ENCODE data around the gene LORICRIN.
"Not testable (repeated sequence)": the region's sequence is repeated elsewhere in the genome, so short reads cannot be mapped to it uniquely, and the experiment has no call there.

The LORICRIN gene

DNA sequence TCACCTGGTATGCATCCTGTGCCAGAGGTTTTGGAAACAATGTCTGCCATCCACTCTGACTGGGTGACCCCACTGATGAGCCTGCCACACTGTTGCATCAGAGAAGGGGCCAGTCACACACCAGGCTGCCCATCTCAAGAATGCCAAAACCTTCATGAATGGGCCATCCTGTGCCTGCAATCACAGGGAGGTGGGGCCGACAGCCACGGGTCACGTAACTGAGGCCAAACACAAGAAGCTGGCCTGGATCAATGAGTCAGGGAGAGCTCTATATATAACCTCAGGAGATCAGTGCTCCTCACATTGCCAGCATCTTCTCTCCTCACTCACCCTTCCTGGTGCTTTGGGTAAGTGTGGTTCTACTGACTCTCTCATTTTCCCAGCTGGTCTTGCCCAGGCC lies at the start of gene LORICRIN:
LORICRIN (plus strand) TSS at position 301 of the 400 bp plus-strand sequence. CDS start 1,263 bp downstream, outside the sequence.
- H3K4me1 ChIP-seq (ENCODE audit: insufficient read depth, low read length): peaks cover 7% of the 10 kb centered on the region; the same call in 1 of the 2 replicates
- no peaks in the 10 kb centered on the region for H3K36me3 ChIP-seq (ENCODE audit: insufficient read depth, low read length)
- no peaks in the 10 kb centered on the region for H3K9me3 ChIP-seq (ENCODE audit: control insufficient read depth, insufficient read depth, low read length)
- no peak within 1 kb of the TSS for H3K9ac ChIP-seq (ENCODE audit: low read depth, low read length)

- no peaks in the 10 kb centered on the region for H3K9me3 ChIP-seq (ENCODE audit: control insufficient read depth, insufficient read depth, low read length)
- no peaks in the 10 kb centered on the region for H3K4me1 ChIP-seq (ENCODE audit: insufficient read depth, low read length)
- H3K9ac ChIP-seq (ENCODE audit: low read depth, low read length): no peak overlapping the region
- no peaks in the 10 kb centered on the region for H3K36me3 ChIP-seq (ENCODE audit: insufficient read depth, low read length)
Measured at GRCh38 chr1:153210206-153210605, 49.3 kb upstream of the LORICRIN start.

DNA sequence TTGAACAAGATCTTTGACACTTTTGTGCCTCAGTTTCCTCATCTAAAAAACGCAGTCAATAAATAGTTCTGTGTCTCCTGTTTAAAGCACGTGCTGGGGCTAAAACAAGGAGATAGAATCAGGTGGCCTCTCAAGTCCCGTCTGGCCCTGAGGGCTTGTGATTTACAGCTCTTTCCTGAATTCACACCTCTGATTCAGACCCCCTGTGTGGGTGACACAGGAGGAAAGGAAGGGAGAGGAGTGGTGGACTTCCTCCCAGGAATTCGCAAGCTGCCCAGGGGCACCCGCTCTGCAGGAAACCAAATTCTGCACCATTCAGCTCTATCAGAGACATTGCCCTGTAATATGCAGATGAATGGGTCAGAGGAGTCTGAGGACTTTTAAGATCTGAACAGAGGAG lies 47.3 kb upstream of the LORICRIN start:
- H3K9me3 ChIP-seq (ENCODE audit: control insufficient read depth, insufficient read depth, low read length): no peaks in the 10 kb centered on the region
- no peaks in the 10 kb centered on the region for H3K4me1 ChIP-seq (ENCODE audit: insufficient read depth, low read length)
- H3K9ac ChIP-seq (ENCODE audit: low read depth, low read length): no peak overlapping the region
- no peaks in the 10 kb centered on the region for H3K36me3 ChIP-seq (ENCODE audit: insufficient read depth, low read length)

GRCh38 chr1:153213519-153213918 lies 46.0 kb upstream of the LORICRIN start:
- Histone ChIP-seq H3K4me1 (ENCODE audit: insufficient read depth, low read length) (no peaks in the 10 kb centered on the region), H3K9ac (ENCODE audit: low read depth, low read length) (no peak overlapping the region), H3K9me3 (ENCODE audit: control insufficient read depth, insufficient read depth, low read length) (no peaks in the 10 kb centered on the region), H3K36me3 (ENCODE audit: insufficient read depth, low read length) (no peaks in the 10 kb centered on the region)

DNA sequence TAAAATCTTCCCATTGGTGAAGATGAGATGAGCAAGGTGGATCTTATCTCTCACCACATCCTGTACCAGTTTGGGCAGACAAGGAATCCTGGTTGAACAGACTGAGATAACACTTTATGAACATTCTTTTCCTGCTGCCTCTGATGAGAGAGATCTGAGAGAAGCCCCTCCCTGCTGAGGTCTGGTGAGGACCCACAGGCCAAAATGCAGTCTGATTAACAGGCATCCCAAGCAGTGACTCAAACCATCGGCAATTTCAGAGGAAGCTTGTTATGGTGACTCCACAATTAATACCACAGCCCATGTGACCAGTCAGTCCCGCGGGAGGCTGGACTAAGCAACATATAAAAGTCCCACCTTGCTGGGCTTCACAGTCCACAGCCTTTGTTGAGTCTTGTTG lies 42.3 kb upstream of the LORICRIN start, which contains the start of gene PRR9:
PRR9 (plus strand) TSS at position 373 of the 400 bp plus-strand sequence. CDS start 561 bp downstream, outside the sequence.
- no peak within 1 kb of the TSS for H3K9ac ChIP-seq (ENCODE audit: low read depth, low read length)
- H3K9me3 ChIP-seq (ENCODE audit: control insufficient read depth, insufficient read depth, low read length): no peaks in the 10 kb centered on the region
- no peaks in the 10 kb centered on the region for H3K36me3 ChIP-seq (ENCODE audit: insufficient read depth, low read length)
- no peaks in the 10 kb centered on the region for H3K4me1 ChIP-seq (ENCODE audit: insufficient read depth, low read length)

DNA sequence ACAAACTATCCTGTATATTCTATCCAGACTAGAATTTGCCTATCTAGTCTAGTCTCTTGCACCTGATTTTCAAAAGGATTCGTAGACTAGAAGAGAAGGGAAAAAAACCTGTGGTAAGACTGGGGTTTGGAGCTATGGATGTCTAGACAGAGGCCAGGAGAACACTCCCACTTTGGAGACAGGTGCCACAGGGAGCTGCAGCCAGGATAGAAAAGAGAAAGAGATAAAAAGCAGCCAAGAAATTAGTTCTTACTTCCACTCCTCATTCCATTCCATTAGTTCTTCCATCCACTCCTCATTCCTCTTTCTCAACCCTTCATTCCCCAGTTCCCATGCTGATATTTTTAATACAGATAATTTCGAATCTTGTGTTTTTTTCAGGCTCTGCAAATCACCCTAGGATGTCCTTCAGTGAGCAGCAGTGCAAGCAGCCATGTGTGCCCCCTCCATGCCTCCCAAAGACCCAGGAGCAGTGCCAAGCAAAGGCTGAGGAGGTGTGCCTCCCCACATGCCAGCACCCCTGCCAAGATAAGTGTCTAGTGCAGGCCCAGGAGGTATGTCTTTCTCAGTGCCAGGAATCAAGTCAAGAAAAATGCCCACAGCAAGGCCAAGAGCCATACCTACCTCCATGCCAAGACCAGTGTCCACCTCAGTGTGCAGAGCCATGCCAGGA lies 41.6 kb upstream of the LORICRIN start:
- H3K36me3 ChIP-seq (ENCODE audit: insufficient read depth, low read length): no peaks in the 10 kb centered on the region
- H3K4me1 ChIP-seq (ENCODE audit: insufficient read depth, low read length): no peaks in the 10 kb centered on the region
- H3K9me3 ChIP-seq (ENCODE audit: control insufficient read depth, insufficient read depth, low read length): no peaks in the 10 kb centered on the region
- H3K9ac ChIP-seq (ENCODE audit: low read depth, low read length): no peak overlapping the region

DNA sequence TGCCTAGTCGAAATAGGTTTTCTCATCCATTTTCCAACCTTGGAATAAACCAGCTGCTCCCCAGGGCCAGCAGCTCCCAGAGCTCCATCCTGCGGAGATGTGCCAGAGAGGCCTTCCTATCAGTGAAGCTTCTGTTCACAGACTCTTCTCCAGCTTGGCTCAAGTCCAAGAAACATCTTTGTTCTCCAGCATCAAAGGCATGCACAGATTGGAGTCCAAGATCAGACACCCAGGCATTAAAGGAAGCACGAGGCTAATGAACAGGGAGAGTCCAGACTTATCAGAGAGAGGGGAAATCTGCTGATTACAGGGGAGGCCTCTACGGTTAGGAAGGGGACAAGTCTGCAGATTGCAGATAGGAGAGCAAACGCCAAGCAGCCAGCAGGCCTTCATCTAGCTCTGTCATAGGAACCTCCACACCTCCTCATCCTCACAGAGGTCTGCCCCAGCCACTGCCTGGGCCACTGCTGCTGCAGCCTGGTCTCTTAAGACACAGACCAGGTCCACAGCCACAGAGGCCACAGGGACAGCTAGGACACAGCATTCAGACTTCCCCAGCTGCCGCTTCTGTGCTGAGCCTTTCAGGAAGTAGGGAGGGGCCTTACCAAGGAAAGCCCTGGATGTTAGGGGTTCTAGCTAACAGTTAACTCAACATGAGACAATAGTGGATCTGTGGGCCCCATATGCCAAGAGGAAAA lies 38.7 kb upstream of the LORICRIN start:
- Histone ChIP-seq H3K36me3 (ENCODE audit: insufficient read depth, low read length) (no peaks in the 10 kb centered on the region), H3K4me1 (ENCODE audit: insufficient read depth, low read length) (no peaks in the 10 kb centered on the region), H3K9ac (ENCODE audit: low read depth, low read length) (no peak overlapping the region), H3K9me3 (ENCODE audit: control insufficient read depth, insufficient read depth, low read length) (no peaks in the 10 kb centered on the region)

DNA sequence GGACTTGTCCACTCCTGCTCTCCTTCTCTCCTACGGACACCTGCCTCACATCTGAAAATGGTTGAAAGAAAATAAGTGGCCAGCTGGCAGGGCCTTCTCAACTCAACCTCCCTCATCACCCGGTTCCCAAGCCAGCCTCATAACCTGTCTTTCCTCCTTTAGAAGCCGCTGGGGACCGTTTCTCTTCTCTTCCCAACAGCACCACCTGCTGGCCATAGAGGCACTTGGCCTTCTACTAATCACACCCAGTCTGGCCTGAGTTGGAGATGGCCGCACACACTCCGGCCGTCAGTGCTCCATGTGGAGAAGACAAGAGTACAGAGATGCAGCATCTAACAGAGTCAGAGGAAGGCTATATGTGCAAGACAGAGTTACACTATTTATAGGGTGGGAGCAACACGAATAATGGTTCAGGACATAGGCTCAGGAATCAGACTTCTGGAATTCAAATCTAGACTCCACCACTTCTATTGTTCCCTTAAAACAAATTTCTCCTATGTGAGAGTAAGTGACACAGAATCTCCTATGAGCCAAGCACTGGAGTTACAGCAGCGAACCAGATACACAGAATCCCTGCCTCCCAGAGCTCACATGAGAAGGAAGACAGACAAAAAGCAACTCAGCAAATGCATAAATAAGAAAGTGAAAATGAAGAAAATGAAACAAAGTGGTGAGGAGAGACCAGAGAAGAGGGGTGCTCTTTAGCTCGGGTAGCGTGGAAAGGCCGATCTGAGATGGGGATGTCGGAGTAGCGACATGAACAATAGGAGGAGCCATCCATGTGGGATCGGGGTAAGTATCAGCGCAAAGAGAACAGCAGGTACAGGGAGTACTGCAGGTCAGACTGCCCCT lies 36.2 kb upstream of the LORICRIN start:
- H3K4me1 ChIP-seq (ENCODE audit: insufficient read depth, low read length); H3K9me3 ChIP-seq (ENCODE audit: control insufficient read depth, insufficient read depth, low read length); H3K36me3 ChIP-seq (ENCODE audit: insufficient read depth, low read length); H3K9ac ChIP-seq (ENCODE audit: low read depth, low read length): not testable (repeated sequence)

DNA sequence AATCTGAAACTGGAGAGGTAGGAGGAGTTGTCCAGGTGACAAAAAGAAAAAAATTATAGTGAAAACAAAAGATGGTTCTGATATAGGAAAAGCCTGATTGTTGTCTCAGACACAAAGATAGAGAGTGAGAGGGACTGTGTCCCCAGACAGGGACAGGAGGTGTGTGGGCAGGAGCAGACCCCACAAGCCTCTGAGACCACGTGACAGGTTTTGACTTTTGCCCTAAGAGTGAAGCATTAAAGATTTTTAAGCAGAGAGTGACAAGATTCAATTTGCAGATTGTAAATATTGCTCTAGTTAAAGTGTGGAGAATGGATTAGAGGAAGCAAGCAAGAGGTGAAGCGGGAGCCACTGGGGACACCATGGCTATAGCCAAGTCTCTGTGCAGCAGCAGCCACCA lies 31.7 kb upstream of the LORICRIN start:
- no peak overlapping the region for H3K9ac ChIP-seq (ENCODE audit: low read depth, low read length)
- H3K36me3 ChIP-seq (ENCODE audit: insufficient read depth, low read length): no peaks in the 10 kb centered on the region
- no peaks in the 10 kb centered on the region for H3K4me1 ChIP-seq (ENCODE audit: insufficient read depth, low read length)
- H3K9me3 ChIP-seq (ENCODE audit: control insufficient read depth, insufficient read depth, low read length): no peaks in the 10 kb centered on the region

DNA sequence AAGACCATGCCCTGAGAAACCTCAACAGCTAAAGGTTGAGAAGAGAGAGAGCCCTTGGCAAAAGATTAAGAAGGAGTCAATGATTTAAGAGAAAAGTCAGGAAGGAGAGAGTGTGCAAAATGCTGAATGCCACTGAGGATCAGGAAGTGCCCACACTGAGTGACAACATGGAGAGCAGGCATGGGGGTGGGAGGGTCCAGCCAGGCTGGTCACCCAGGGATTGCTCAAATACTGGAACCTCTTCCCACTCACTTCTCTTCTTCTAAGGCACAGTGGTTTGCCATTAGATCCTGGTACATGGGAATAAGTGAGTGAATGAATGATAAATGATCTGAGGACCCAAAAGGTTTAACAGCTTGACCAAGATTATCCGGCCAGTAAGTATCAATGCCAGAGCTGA lies 31.0 kb upstream of the LORICRIN start:
- Histone ChIP-seq H3K9ac (ENCODE audit: low read depth, low read length) (no peak overlapping the region), H3K4me1 (ENCODE audit: insufficient read depth, low read length) (no peaks in the 10 kb centered on the region), H3K36me3 (ENCODE audit: insufficient read depth, low read length) (no peaks in the 10 kb centered on the region), H3K9me3 (ENCODE audit: control insufficient read depth, insufficient read depth, low read length) (no peaks in the 10 kb centered on the region)

DNA sequence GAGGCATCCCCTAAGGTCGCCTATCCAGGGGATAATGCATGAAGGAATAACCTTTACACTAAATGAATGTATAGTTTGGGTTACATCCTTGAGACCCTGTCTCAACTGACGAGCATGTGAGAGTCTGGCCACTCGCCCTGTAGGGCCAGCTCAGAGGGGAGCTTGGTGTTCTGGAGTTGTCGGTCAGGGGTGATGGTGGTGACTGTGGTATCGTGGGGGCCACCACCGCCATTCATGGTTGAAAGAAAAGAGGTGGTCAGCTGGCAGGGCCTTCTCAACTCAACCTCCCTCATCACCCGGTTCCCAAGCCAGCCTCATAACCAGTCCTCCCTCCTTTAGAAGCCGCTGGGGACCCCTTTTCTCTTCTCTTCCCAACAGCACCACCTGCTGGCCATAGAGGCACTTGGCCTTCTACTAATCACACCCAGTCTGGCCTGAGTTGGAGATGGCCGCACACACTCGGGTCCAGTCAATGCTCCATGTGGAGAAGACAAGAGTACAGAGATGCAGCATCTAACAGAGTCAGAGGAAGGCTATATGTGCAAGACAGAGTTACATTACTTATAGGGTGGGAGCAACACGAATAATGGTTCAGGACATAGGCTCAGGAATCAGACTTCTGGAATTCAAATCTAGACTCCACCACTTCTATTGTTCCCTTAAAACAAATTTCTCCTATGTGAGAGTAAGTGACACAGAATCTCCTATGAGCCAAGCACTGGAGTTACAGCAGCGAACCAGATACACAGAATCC lies 30.2 kb upstream of the LORICRIN start:
- not testable (repeated sequence) for H3K36me3 ChIP-seq (ENCODE audit: insufficient read depth, low read length); H3K4me1 ChIP-seq (ENCODE audit: insufficient read depth, low read length); H3K9me3 ChIP-seq (ENCODE audit: control insufficient read depth, insufficient read depth, low read length); H3K9ac ChIP-seq (ENCODE audit: low read depth, low read length)

GRCh38 chr1:153231363-153231762 lies 28.1 kb upstream of the LORICRIN start:
- H3K9me3 ChIP-seq (ENCODE audit: control insufficient read depth, insufficient read depth, low read length): no peaks in the 10 kb centered on the region
- no peak overlapping the region for H3K9ac ChIP-seq (ENCODE audit: low read depth, low read length)
- no peaks in the 10 kb centered on the region for H3K4me1 ChIP-seq (ENCODE audit: insufficient read depth, low read length)
- no peaks in the 10 kb centered on the region for H3K36me3 ChIP-seq (ENCODE audit: insufficient read depth, low read length)

GRCh38 chr1:153231785-153232184 lies 27.7 kb upstream of the LORICRIN start:
- no peaks in the 10 kb centered on the region for H3K9me3 ChIP-seq (ENCODE audit: control insufficient read depth, insufficient read depth, low read length)
- H3K36me3 ChIP-seq (ENCODE audit: insufficient read depth, low read length): no peaks in the 10 kb centered on the region
- no peaks in the 10 kb centered on the region for H3K4me1 ChIP-seq (ENCODE audit: insufficient read depth, low read length)
- no peak overlapping the region for H3K9ac ChIP-seq (ENCODE audit: low read depth, low read length)

DNA sequence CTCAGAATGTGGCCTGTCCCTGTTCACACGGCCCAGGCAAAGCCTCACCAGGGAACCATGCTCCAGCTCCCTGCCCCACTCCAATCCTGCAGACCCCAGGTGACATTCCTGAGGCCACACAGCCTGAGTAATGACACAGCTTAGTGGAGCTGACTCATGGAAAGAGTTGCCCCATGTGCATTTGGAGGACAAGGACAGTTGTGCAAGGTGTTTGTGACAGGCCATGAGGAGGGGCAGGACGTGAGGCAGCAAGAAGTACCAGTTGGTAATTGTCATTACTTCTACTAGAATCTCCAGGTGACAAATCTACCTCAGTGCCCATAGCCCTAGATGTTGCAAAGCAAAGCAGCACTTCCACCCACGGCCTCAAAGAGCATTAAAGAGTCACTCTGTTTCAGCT lies 26.9 kb upstream of the LORICRIN start:
- H3K9me3 ChIP-seq (ENCODE audit: control insufficient read depth, insufficient read depth, low read length): no peaks in the 10 kb centered on the region
- H3K4me1 ChIP-seq (ENCODE audit: insufficient read depth, low read length): no peaks in the 10 kb centered on the region
- H3K9ac ChIP-seq (ENCODE audit: low read depth, low read length): no peak overlapping the region
- H3K36me3 ChIP-seq (ENCODE audit: insufficient read depth, low read length): no peaks in the 10 kb centered on the region
